GM18517 (cell line): ENCODE data around the gene ZMYND8.
"Not testable (repeated sequence)": the region's sequence is repeated elsewhere in the genome, so short reads cannot be mapped to it uniquely, and the experiment has no call there.

Experiments
- ATAC-seq: cut with Tn5 transposase; IDR thresholded peaks from one replicate; pipeline ENCODE4 v1.9.1; 2021; ENCODE audit warnings: mild to moderate bottlenecking, moderate library complexity; ENCODE audit not compliant: unreplicated experiment

ZMYND8 gene

DNA sequence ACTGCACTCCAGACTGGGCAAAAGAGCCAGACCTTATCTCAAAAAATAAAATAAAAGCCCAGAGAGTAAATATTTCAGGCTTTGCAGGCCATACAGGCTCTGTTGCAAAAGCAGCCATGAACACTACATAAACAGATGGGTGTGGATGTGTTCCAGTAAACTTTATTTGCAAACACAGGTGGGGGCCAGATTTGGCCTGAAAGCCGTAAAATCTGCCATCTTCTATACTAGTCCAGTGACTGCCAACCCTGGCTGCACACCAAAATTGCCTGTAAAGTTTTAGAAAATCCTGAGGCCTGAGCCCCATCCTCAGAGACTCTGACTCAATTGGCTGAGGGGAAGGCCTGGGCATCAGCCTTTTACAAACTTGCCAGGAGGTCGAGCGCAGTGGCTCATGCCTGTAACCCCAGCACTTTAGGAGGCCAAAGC lies 103.6 kb downstream of the ZMYND8 start:
- no peak for ATAC-seq

DNA sequence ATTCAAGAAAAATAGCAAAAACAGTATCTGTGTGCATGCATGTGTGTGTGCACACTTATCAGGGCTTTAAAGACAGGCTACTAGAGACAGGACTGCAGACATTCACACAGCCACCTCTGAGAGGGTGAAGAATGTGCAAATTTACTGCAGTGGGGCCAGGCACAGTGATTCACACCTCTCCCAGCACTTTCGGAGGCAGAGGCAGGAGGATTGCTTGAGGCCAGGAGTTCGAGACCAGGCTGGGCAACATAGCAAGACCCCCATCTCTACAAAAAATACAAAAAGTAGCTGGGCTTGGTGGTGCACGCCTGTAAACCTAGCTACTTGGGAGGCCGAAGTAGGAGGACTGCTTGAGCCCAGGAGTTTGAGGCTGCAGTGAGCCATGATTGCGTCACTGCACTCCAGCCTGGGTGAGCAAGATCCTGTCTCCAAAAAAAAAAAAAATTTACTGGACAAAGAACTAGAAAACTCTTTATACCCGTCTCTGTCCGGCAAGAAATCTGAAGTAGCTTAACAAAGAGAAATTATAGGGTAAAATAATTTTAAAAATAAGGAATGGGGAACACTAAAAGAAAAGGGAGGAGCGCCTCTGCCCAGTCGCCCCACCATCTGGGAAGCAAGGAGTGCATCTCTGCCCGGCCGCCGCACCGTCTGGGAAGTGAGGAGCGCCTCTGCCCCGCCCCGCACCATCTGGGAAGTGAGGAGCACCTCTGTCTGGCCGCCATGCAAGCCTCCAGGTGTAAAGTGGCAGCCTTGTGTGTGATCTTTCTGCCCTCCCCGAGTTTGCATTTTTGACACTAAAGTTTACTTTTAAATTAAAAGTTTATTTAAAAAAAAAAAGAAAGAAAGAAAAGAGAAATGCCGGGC lies 105.1 kb downstream of the ZMYND8 start:
- ATAC-seq, result no peak

DNA sequence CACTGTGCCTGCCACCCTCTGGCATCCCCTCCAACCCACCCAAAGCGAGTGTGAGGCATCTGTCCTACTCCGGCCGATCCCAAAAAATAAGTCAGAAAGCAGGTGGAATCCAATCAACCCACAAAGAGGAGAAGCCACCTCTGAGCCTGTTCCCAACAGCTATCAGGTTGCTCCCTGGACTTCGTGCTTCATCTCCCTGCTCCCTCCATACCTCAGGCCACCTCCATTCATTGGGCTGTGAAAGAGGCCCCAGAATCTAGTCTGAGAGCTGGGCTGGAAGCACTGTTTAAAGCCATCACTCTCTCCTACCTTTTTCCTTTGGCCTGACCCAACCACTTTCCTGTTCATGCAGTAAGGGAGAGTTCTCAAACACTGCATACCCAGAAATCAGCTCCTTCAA lies 106.1 kb downstream of the ZMYND8 start:
- ATAC-seq, result no peak

DNA sequence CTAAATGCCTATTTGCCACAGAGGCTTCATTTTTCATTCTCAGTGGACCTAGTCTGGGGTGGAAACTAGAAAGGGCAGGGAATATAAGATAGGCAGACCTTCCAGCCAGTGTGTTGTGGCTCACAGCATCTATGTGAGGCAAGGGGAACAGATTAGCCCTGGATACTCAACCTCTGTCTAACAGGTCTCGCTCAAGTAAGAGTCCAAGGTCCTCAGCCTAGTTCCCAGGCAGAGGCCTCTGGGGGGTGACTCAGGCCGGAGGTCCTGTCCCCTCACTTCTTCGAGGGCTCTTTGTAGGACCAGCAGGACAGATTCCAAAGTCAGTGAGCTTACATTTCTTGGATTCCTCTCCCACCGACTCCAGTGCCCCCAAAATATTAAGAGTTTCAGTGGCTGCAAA lies 106.6 kb downstream of the ZMYND8 start:
- ATAC-seq, result no peak

DNA sequence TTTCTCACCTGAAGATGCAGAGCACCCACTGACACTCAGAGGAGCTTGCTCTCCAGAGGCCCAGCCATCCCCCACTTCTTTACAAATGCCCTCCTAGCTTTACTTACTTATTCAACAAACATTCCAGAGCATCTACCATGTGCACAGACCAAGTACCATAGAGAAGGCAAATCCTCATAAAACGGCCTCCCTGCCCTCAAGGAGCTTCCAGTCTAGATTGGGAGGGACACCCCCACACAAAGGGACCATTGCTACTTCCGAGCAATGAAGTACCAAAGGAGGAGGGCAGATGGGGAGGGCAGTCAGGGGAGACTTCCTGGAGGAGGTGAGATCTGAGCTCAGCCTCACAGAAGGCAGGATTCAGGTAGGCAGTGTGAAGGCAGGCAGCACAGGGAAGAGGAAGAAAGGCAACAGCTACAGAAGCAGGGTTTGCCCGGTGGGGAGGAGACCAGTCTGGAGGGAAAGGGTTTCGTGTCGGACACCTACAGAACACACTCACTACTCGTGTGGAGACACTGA lies 108.0 kb downstream of the ZMYND8 start:
- ATAC-seq, result no peak

DNA sequence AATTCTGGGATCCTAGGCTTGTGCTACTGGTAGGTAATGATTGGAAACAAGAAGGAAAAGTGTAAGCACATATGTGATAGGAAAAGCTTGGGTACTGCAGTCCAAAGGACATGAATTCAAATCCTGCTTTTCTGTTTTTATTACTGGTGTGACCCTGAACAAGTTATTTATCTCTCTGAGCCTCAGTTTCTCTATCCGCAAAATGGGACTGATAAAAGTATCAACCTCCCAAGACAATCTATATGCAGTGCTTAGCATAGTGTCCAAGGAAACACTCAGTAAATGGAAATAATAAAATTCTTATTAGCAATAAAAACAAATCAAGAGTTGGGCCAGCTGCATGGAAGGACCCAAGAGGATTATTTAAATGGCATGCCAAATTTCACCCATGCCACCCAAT lies 108.5 kb downstream of the ZMYND8 start:
- no peak for ATAC-seq

DNA sequence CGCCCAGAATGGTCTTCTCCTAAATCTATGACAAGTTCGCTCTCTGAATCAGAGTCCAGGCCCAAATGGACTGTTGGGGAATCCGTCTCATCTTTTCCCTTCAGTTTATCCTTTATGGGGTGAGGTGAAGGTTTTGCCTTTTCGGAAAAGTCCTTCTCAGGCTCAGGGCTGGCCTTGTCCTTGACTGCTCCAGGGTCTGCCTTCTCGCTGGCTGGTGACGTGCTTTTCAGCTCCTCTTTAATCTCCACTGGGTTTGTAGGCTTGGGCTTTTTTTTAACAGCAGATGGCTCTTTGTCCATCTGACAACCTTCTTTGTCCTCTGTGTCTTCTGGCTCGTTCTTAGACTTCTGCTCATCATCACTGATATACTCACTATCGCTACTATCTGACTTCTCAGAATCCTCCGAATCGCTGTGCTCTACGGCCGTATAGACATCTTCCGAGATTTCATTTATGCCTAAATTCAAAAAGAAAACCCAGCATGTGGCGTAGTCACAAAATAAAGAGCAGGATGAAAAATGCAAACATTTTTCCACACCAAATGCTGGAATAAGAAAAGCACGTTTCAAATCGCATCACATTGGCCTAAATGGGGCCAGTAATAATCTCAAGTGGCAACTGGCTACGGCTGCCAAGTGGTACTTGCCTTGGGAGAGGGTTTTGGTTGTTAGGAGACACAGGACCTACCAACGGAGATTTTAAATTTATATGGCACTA lies 110.3 kb downstream of the ZMYND8 start:
- ATAC-seq, result no peak

DNA sequence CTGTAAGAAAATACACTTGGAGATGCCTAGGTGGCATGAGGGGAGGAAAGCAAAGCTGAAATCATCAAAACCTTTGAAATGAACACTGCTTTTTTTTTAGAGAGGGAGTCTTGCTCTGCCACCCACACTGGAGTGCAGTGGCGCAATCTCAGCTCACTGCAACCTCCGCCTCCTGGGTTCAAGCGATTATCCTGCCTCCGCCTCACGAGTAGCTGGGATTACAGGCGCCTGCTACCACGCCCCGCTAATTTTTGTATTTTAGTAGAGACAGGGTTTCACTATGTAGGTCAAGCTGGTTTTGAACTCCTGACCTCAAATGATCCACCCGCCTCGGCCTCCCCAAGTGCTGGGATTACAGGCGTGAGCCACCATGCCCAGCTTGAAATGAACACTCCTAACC lies 111.3 kb downstream of the ZMYND8 start:
- ATAC-seq, result not testable (repeated sequence)

DNA sequence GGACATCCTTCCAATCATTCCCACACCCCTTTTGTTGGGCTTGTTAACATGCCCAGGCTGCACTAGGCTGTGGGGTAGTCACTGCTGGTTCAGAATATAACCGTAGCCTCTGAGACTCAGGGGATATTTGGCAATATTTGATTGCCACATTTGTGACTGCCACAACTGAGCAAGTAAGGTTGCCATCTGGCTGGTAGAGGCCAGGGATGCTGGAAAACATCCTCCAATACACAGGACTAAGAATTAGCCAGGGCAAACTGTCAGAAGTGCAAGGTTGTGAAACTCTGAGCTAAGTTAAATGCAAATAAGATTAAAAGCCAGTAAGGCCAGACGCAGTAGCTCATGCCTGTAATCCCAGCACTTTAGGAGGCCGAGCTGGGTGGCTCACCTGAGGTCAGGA lies 112.0 kb downstream of the ZMYND8 start:
- ATAC-seq, result no peak

DNA sequence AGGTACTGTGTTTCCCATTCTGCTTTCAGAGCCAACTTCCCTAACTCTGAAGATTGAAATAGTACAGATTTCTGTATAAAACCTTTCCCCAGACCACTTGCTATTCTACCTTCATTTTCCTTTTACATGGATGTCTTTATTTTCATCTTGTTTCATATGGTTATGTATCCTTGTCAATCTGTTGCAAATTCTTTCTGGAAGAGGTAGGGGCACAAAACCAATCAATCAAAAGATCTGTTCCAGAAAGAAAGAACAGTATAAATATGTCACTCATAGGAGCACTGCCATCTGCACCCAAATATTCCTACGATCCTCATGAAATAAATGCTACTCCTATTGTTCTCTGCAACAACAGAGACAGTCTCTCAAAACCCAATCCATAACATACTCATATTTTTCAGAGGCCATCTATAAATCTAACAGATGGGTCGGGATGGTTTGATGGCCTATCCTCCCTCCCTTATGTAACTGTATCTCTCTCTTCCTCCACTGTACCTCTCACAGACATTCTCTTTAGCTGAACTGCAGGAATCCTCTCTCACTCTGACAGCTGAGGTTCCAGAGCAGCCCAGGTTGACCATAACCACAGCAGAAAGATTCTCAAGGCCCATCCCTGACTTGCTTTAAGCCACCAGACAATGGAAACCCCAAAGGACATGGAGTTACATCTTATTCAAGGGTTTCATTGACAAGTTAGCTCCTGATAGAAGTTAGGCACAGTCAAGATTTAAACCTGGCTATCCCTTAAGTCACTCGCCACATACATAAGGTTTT lies 112.8 kb downstream of the ZMYND8 start:
- ATAC-seq, result no peak

DNA sequence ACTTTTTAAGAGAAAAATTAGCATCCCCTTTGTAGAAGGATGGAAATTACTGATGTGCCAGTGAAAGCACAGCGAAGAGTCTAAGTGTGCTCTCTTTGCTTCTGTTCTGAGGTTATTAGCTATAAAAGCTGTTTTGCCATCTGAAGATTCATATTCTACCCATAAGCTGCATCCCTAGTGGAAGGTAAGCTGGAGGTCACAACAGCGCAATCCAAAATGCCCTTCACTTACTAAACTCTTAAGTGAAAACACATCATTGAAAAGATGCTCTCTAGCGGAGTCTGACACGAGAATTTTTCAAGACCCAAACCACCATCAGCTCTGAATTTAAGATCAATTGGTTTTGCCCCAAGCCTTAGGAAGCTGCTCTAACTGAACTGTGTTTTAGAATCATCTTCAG lies 113.5 kb downstream of the ZMYND8 start:
- ATAC-seq, result no peak

DNA sequence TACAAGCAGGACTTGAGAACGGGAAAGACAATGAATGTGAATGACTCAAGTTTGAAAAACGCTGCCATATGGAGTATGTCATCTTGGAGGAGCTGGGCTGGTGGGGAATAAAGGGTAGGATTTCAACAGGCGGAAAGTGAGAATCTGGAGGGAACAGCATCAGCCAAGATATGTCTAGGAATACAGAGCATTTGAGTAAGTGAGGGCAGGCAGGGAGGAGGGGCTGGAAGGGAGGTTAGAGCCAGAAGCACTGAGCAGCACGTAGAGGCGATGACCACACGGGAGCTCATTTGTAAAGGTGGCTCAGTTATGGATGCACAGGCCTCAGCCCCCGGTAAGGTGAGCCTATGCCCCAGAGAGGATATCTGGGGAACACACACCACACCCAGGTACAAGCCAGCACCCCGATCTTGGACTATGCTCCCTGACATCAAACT lies 115.1 kb downstream of the ZMYND8 start:
- no peak for ATAC-seq

DNA sequence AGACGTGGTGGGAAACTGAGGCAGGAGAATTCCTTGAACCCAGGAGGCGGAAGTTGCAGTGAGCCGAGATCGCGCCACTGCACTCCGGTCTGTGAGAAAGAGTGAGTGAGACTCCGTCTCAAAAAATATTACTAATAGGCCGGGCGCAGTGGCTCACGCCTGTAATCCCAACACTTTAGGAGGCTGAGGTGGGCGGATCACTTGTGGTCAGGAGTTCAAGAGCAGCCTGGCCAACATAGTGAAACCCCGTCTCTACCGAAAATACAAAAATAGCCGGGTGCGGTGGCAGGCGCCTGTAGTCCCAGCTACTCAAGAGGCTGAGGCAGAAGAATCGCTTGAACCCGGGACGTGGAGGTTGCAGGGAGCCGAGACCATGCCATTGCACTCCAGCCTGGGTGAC lies 116.4 kb downstream of the ZMYND8 start:
- not testable (repeated sequence) for ATAC-seq

DNA sequence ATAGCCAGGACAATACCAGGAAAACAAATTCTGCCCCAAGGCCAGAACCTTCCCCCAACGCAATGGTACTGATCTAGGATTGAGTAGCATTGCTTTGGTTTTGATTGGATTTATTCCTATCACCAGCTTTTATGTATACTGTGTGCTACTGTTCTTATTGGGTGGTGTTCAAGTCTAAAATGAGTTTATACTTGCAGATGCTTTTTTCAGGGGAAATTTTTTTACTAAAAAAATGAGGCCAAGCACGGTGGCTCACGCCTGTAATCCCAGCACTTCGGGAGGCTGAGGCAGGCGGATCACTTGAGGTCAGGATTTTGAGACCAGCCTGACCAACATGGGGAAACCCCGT lies 116.8 kb downstream of the ZMYND8 start:
- ATAC-seq, result no peak

DNA sequence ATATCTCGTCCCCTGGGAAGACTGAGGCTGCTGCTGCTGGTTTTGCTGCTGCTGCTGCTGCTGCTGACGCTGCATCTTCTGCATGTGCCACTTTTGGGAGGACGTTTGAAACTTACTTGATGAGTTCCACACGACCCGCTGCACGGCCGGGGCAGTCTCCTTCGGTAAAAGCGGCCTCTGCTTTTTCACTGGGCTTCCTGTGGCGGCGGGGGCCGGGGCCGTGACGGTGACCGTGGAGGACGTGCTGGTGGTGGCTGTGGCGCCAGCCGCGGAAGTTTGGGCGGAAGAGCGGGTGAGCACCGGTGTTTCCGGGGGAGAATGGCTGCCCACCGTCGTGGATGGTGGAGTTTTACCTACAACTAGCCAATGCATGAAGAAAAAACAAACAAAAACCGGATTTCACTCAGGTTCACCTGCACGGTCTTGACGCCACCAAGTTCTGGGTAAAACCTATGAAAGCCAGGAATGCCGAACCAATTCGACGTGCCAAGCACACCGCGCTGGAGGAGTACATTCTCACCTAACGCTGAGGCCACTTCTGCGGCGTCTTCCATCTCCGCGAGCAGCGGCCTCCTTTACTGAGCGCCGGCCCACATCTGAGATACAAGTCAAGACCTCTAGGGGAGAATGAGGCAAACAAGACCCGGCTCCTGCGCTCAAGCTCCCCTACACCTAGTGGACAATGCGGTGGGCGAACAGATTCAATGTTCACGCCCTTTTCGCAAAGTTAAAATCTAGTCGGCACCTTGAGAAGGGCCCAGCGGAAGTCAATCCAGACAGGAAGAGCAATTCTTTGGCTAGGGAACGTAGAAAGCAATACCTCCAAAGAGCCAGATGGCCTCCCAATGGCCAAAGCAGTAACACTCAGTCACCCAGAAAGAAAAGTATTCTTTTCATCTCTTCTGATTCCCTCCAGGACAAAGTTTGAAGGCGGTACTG lies 117.5 kb downstream of the ZMYND8 start:
- no peak for ATAC-seq

DNA sequence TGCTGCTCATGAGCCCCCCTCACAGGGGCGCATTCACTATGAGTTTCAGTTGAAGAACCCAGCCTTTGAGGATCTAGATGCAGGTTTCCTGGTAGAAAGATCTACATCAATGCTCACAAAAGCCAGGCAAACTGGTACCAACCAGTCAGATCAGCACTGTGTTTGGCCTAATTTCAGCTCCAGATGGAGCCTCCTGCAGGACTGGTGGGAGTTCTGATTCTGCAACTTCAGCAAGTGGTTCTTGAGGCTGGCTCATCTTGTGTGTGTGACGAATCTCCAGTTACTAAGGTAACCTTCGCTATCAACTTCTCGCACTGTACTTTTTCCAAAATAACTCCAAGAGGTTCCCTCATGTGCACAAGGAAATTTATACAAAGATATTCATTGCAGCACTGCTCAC lies 118.8 kb downstream of the ZMYND8 start:
- no peak for ATAC-seq

DNA sequence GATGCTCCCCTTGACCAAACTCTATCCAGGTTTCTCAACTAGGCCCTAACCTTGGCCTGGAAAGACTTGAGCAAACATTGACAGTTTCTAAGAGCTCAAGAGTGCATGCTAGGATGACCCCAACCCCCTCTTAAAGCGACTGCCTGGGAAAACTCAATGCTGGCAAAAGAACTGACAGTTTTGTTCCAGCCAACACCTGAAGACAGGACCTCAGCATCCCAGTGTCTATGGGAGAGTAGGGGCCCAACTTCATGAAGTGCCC lies 119.9 kb downstream of the ZMYND8 start:
- no peak for ATAC-seq

DNA sequence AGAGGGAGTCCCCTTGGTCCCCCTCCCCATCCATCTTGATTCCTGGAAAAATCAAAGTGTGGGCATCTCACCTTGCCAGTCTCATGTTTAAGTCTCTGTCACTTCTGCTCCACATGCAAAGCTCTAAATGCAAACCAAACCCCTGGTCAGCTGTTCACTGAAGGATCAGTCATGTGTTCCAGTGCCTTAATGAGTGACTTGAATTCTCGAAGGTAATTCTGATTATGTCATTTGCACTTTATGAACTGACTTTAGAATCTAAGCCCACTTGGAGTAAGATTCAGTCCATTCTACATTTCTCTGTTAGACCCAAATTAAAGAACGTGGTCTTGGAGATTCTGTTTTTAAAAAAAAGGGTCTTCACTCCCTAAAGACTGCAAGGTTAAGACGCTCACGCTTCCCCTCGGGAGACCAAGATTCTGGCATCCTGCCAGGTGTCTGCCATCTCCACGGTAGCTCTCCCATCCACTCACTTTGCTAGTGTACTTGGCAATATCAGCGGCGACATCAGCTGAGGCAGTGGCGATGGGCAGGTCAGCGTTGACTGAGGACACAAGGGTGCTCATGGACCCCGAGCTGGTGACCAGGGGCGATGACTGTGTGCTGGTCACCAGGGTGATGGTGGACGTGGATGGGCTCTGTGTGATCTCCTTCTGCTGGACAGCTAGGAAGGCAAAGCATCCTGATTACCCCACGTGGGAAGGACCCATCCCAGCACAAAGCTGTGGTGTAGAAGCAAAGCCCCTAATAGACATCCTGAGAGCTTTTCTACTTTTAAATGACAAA lies 120.5 kb downstream of the ZMYND8 start:
- no peak for ATAC-seq

DNA sequence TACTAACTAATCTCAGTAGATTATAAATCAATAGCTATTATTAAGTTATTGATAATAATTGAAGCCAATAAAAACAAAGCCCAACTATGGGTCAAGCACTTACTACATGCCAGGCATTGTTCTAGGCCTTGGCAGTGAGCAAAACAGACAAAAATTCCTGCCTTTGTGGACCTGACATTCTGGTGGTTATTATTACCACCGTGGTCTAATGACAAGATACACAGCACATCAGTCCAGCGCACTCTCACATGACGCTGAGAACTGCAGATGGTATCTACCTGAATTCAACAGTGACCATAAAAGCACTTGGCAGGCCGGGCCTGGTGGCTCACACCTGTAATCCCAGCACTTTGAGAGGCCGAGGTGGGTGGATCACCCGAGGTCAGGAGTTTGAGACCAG lies 121.4 kb downstream of the ZMYND8 start:
- ATAC-seq, result no peak
